Measurements from ENCODE around the gene RASSF1.

DNA sequence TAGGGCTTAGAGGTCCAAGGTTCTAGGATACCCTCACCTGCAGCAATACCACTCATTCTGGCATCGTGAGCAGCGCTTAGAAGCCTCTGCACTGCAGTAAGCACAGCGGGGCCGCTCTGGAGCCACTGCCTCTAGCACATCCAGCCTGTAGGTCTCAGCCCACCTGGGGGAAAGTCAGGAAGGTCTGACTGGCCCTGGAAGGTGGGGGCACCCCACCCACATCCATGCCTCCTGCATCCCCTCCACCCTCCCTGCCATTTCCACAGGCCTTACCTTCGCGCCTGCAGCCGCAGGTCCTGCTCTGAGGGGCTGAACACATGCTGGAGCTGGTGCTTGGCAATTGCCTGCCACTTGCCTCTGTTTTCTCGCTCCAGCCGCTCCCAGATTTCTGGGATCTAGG, 901 bp upstream of the RASSF1 start:
- TF ChIP-seq, protein P1, sequence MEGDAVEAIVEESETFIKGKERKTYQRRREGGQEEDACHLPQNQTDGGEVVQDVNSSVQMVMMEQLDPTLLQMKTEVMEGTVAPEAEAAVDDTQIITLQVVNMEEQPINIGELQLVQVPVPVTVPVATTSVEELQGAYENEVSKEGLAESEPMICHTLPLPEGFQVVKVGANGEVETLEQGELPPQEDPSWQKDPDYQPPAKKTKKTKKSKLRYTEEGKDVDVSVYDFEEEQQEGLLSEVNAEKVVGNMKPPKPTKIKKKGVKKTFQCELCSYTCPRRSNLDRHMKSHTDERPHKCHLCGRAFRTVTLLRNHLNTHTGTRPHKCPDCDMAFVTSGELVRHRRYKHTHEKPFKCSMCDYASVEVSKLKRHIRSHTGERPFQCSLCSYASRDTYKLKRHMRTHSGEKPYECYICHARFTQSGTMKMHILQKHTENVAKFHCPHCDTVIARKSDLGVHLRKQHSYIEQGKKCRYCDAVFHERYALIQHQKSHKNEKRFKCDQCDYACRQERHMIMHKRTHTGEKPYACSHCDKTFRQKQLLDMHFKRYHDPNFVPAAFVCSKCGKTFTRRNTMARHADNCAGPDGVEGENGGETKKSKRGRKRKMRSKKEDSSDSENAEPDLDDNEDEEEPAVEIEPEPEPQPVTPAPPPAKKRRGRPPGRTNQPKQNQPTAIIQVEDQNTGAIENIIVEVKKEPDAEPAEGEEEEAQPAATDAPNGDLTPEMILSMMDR (IDR thresholded peaks at IDR 0.05; ENCODE audit: insufficient read depth, low read depth, low read length), result no peak
- no peak for TF ChIP-seq EZH2 (IDR thresholded peaks at IDR 0.05; ENCODE audit: insufficient read depth, low read length)

Measured in astrocyte (in vitro differentiated cells and primary cell).